Measurements from ENCODE around the gene NOL4L.
"Not testable (repeated sequence)": the region's sequence is repeated elsewhere in the genome, so short reads cannot be mapped to it uniquely, and the experiment has no call there.

Gene NOL4L

GRCh38 chr20:32466739-32467505 lies 118.2 kb downstream of the NOL4L start:
- no peak for DNase-seq

GRCh38 chr20:32465901-32466675 lies 119.0 kb downstream of the NOL4L start:
- DNase-seq: not testable (repeated sequence)

GRCh38 chr20:32465092-32465900 lies 119.8 kb downstream of the NOL4L start:
- no peak for DNase-seq

- no peak for DNase-seq
Observed at GRCh38 chr20:32464401-32465091, 120.6 kb downstream of the NOL4L start.

GRCh38 chr20:32463642-32464400 lies 121.3 kb downstream of the NOL4L start:
- no peak for DNase-seq

- no peak for DNase-seq
Observed at GRCh38 chr20:32462900-32463641, 122.1 kb downstream of the NOL4L start.

- DNase-seq: no peak
Observed at GRCh38 chr20:32461836-32462600, 123.1 kb downstream of the NOL4L start.

- no peak for DNase-seq
Observed at GRCh38 chr20:32460683-32461320, 124.3 kb downstream of the NOL4L start.

- DNase-seq: no peak
Observed at GRCh38 chr20:32460231-32460630, 124.9 kb downstream of the NOL4L start.

GRCh38 chr20:32458837-32459220 lies 126.3 kb downstream of the NOL4L start:
- DNase-seq: no peak

- no peak for DNase-seq
Observed at GRCh38 chr20:32458061-32458836, 126.9 kb downstream of the NOL4L start.

GRCh38 chr20:32457479-32457986 lies 127.6 kb downstream of the NOL4L start:
- DNase-seq: no peak

GRCh38 chr20:32456869-32457478 lies 128.2 kb downstream of the NOL4L start:
- peak; percentile 45 for DNase-seq

GRCh38 chr20:32455901-32456701 lies 129.0 kb downstream of the NOL4L start:
- DNase-seq: no peak

- DNase-seq: no peak
Observed at GRCh38 chr20:32455171-32455900, 129.8 kb downstream of the NOL4L start.

Data from activated T-cell treated with anti-CD3 and anti-CD28 coated beads, Interleukin-2, amount 50 U/mL, for 1 hour (primary cell).